Neural cell (in vitro differentiated cells): ENCODE measurements around the gene CHML. TPM values are rescaled to one million over a fixed set of nuclear protein-coding genes. Genes with fewer than 3 reads are reported as not detected.

Experiments
- H2AFZ ChIP-seq: fragments of 200-600, 300-800 bp; sonication (generic), shearing (Covaris generic); 2 replicates; pipeline ENCODE4 v1.6.0; 2014; ENCODE audit warnings: low read depth, mild to moderate bottlenecking, antibody characterized with exemption, low read length, moderate library complexity
- H3F3A ChIP-seq: fragments of 200-600 bp; shearing (Covaris generic); 2 replicates; pipeline ENCODE4 v1.6.1; 2016; ENCODE audit warnings: mild to moderate bottlenecking, moderate library complexity, mixed read lengths, antibody characterized with exemption, low read length; ENCODE audit not compliant: insufficient read depth, poor library complexity, severe bottlenecking
- H3K27ac ChIP-seq: fragments of 200-600, 300-800 bp; sonication (generic), shearing (Covaris generic); 2 replicates; pipeline ENCODE4 v1.5.1; 2014; ENCODE audit warnings: mild to moderate bottlenecking, low read length, moderate library complexity
- H3K27me3 ChIP-seq: fragments of 300-800, 200-600 bp; sonication (generic), shearing (Covaris generic); 2 replicates; pipeline ENCODE4 v1.6.0; 2014; ENCODE audit warnings: mild to moderate bottlenecking, low read depth, low read length, moderate library complexity; ENCODE audit not compliant: insufficient read depth
- H3K36me3 ChIP-seq: fragments of 300-800, 200-600 bp; sonication (generic), shearing (Covaris generic); 2 replicates; pipeline ENCODE4 v1.5.1; 2014; ENCODE audit warnings: mild to moderate bottlenecking, antibody characterized with exemption, low read length, moderate library complexity; ENCODE audit not compliant: insufficient read depth
- H3K4me2 ChIP-seq: fragments of 300-800, 200-600 bp; sonication (generic), shearing (Covaris generic); 2 replicates; pipeline ENCODE4 v1.6.0; 2014; ENCODE audit warnings: mild to moderate bottlenecking, low read length
- H3K4me3 ChIP-seq: fragments of 300-800, 200-600 bp; sonication (generic), shearing (Covaris generic); 2 replicates; pipeline ENCODE4 v1.5.1; 2014; ENCODE audit warnings: mild to moderate bottlenecking, low read length, moderate library complexity
- H3K79me2 ChIP-seq: fragments of 200-600 bp; shearing (Covaris generic); replicated peaks from 2 replicates; pipeline ENCODE4 v1.6.0; 2014; ENCODE audit warnings: mild to moderate bottlenecking, low read length, moderate library complexity; ENCODE audit not compliant: insufficient read depth
- H3K9ac ChIP-seq: fragments of 300-800, 200-600 bp; sonication (generic), shearing (Covaris generic); 2 replicates; pipeline ENCODE4 v1.6.1; 2016; ENCODE audit warnings: mild to moderate bottlenecking, low read length, mixed read lengths
- H3K9me2 ChIP-seq: fragments of 200-600 bp; shearing (Covaris generic); 2 replicates; pipeline ENCODE4 v1.6.1; 2016; ENCODE audit warnings: mild to moderate bottlenecking, low read length, mixed read lengths; ENCODE audit not compliant: insufficient read depth
- H3K9me3 ChIP-seq: fragments of 200-600, 300-800 bp; sonication (generic), shearing (Covaris generic); 2 replicates; pipeline ENCODE4 v1.6.1; 2016; ENCODE audit warnings: mild to moderate bottlenecking, mixed run types, low read length, moderate library complexity, mixed read lengths
- H4K20me1 ChIP-seq: fragments of 200-600 bp; shearing (Covaris generic); 2 replicates; pipeline ENCODE4 v1.6.1; 2016; ENCODE audit warnings: mild to moderate bottlenecking, mixed run types; ENCODE audit not compliant: insufficient read depth
- REST ChIP-seq: IDR thresholded peaks from 2 replicates; pipeline ENCODE4 v1.6.1; 2012; ENCODE audit warnings: borderline replicate concordance
- polyA plus RNA-seq: library from polyadenylated mRNA; depleted of rRNA; stranded (reverse); fragments of >200 nt; gene quantifications from 2 replicates; pipeline ENCODE4 v1.2.3, GENCODE V29; 2014

The CHML gene
- polyA plus RNA-seq, 1 donor from 2014 or later = 18.5 TPM

GRCh38 chr1:241590719-241591118, 49.5 kb downstream of the CHML start:
- no peaks in the 10 kb centered on the region for H3K9me2 ChIP-seq
- no peak overlapping the region for H3K4me3 ChIP-seq
- no peaks in the 10 kb centered on the region for H3K27me3 ChIP-seq
- H3K9ac ChIP-seq = no peak overlapping the region
- no peaks in the 10 kb centered on the region for H3F3A ChIP-seq
- H4K20me1 ChIP-seq = no peaks in the 10 kb centered on the region
- H3K27ac ChIP-seq = no peak overlapping the region
- no peaks in the 10 kb centered on the region for H3K79me2 ChIP-seq
- H2AFZ ChIP-seq = no peak overlapping the region
- H3K36me3 ChIP-seq = no peaks in the 10 kb centered on the region
- H3K9me3 ChIP-seq = no peaks in the 10 kb centered on the region
- H3K4me2 ChIP-seq = no peak overlapping the region
- TF ChIP-seq REST = no peak

Other genes with a start within 250 kb of the CHML start
- 99.4 and 114 TPM in 2 replicates for gene FH, start 120.6 kb downstream of the CHML start, polyA plus RNA-seq
- gene KMO, start 108.0 kb downstream of the CHML start, polyA plus RNA-seq = 0.72 TPM in 1 of 2 replicates, not detected in the other
- gene OPN3, start within 50 bp of the CHML start, polyA plus RNA-seq = 0.54 and 2.7 TPM in 2 replicates
- 0.21 TPM in 1 of 2 replicates, not detected in the other for gene WDR64, start 11.9 kb upstream of the CHML start, polyA plus RNA-seq
- gene EXO1, start 207.8 kb upstream of the CHML start, polyA plus RNA-seq = 0.32 and 0.92 TPM in 2 replicates